Calu3 (cell line): ENCODE measurements around the gene CAVIN1. TPM values are rescaled to one million over a fixed set of nuclear protein-coding genes. Genes with fewer than 3 reads are reported as not detected.
A peak's percentile ranks its signal among the peaks of the same experiment; 100 is the strongest.

Experiments used
- BruUV-seq: library from RNA; stranded (reverse); fragments of 400-500 nt; replicated peaks from 2 replicates; lab custom pipeline; 2021; lab: Mats Ljungman, UMichigan
- CTCF ChIA-PET: fragments of 300-600 bp; sonication (Branson Sonifier 250); formaldehyde crosslinking; loops from one replicate; lab custom pipeline; 2022; ENCODE audit warnings: antibody characterized with exemption; lab: Charles Lee
- DNase-seq: peaks from one replicate; pipeline ENCODE4 v3.0.0; 2022
- H3K27ac Mint-ChIP-seq: one replicate; pipeline ENCODE4 v1.8.0; 2022; ENCODE audit warnings: mixed read lengths; ENCODE audit not compliant: unreplicated experiment
- H3K27me3 Mint-ChIP-seq: one replicate; pipeline ENCODE4 v1.8.0; 2022; ENCODE audit warnings: mixed read lengths; ENCODE audit not compliant: unreplicated experiment
- H3K36me3 Mint-ChIP-seq: one replicate; pipeline ENCODE4 v1.8.0; 2022; ENCODE audit warnings: mild to moderate bottlenecking, moderate library complexity, mixed read lengths; ENCODE audit not compliant: insufficient read depth, unreplicated experiment
- H3K4me1 Mint-ChIP-seq: one replicate; pipeline ENCODE4 v1.8.0; 2022; ENCODE audit warnings: mild to moderate bottlenecking, low read depth, mixed read lengths; ENCODE audit not compliant: unreplicated experiment
- H3K4me3 Mint-ChIP-seq: one replicate; pipeline ENCODE4 v1.8.0; 2022; ENCODE audit warnings: mild to moderate bottlenecking, low read depth, moderate library complexity, mixed read lengths; ENCODE audit not compliant: unreplicated experiment
- H3K9me3 Mint-ChIP-seq: one replicate; pipeline ENCODE4 v1.8.0; 2022; ENCODE audit warnings: low read depth, mixed read lengths; ENCODE audit not compliant: unreplicated experiment
- CTCF ChIP-seq: fragments of 200-600 bp; IDR thresholded peaks from one replicate; pipeline ENCODE4 v1.8.0; 2022; ENCODE audit warnings: antibody characterized with exemption; ENCODE audit not compliant: unreplicated experiment
- intact Hi-C: fragments of 100-400 bp; cut with micrococcal nuclease; formaldehyde crosslinking; loops from one replicate; pipeline ENCODE4 v1.10.0; 2022; ENCODE audit not compliant: unreplicated experiment
- total RNA-seq: library from RNA; stranded (reverse); gene quantifications from 2 replicates; pipeline ENCODE4 v1.2.3, GENCODE V29; 2022

The CAVIN1 gene
- total RNA-seq, 1 experiment from 2014 or later, result 4.0 TPM

- no peak for TF ChIP-seq CTCF
- no peak overlapping the region for H3K27ac Mint-ChIP-seq
- intact Hi-C loops, result loop anchor here (1.0 to 10.0 kb wide), 3 partner anchors 84 to 444 kb away; partner anchors contain the start of gene DHX58
- H3K4me1 Mint-ChIP-seq, result peaks cover 42% of the 10 kb centered on the region
- H3K4me3 Mint-ChIP-seq, result no peak overlapping the region
- no peaks in the 10 kb centered on the region for H3K36me3 Mint-ChIP-seq
- no TSS peak for BruUV-seq
- CTCF ChIA-PET, result interaction anchor here (0.6 to 2.7 kb wide), 21 partner anchors 9 to 574 kb away, joined by 3 to 19 read pairs (median 7); partner anchors contain the start of genes CAVIN1 and STAT3
- no peaks in the 10 kb centered on the region for H3K27me3 Mint-ChIP-seq
- H3K9me3 Mint-ChIP-seq, result no peaks in the 10 kb centered on the region
- no peak for DNase-seq
Observed at GRCh38 chr17:42406615-42407288, 16.3 kb downstream of the CAVIN1 start.

- CTCF ChIA-PET, result interaction anchor here (0.5 to 2.7 kb wide), 17 partner anchors 18 to 585 kb away, joined by 3 to 19 read pairs (median 4); partner anchors contain the start of gene STAT3
- Mint-ChIP-seq H3K27ac (no peak overlapping the region), H3K27me3 (no peaks in the 10 kb centered on the region), H3K36me3 (no peaks in the 10 kb centered on the region), H3K9me3 (no peaks in the 10 kb centered on the region), H3K4me1 (peaks cover 49% of the 10 kb centered on the region), H3K4me3 (no peak overlapping the region)
- BruUV-seq, result no TSS peak
- intact Hi-C loops, result loop anchor here (1.0 to 10.0 kb wide), 3 partner anchors 84 to 444 kb away; partner anchors contain the start of gene DHX58
- peak; percentile 93 for TF ChIP-seq CTCF
- DNase-seq, result peak; percentile 95
Observed at GRCh38 chr17:42405963-42406495, 17.0 kb downstream of the CAVIN1 start.

GRCh38 chr17:42405076-42405475 lies 18.0 kb downstream of the CAVIN1 start:
- Mint-ChIP-seq H3K27me3 (no peaks in the 10 kb centered on the region), H3K27ac (no peak overlapping the region), H3K4me1 (peaks cover 53% of the 10 kb centered on the region), H3K36me3 (no peaks in the 10 kb centered on the region), H3K4me3 (no peak overlapping the region), H3K9me3 (no peaks in the 10 kb centered on the region)
- TF ChIP-seq CTCF, result no peak
- CTCF ChIA-PET, result interaction anchor here (1.0 to 2.7 kb wide), 4 partner anchors 17 to 26 kb away, joined by 3 to 19 read pairs (median 8); partner anchors contain the start of gene STAT3
- DNase-seq, result no peak
- no TSS peak for BruUV-seq
- intact Hi-C loops, result loop anchor here (5.0 to 10.0 kb wide), 2 partner anchors 290 to 443 kb away; partner anchors contain the start of gene DHX58

GRCh38 chr17:42404326-42405055 lies 18.6 kb downstream of the CAVIN1 start:
- H3K27ac Mint-ChIP-seq, result no peak overlapping the region
- no peaks in the 10 kb centered on the region for H3K36me3 Mint-ChIP-seq
- CTCF ChIA-PET, result interaction anchor here (0.6 to 3.0 kb wide), 4 partner anchors 75 to 274 kb away, joined by 5 to 11 read pairs (median 8); no protein-coding TSS in a partner anchor
- no peak for TF ChIP-seq CTCF
- H3K27me3 Mint-ChIP-seq, result no peaks in the 10 kb centered on the region
- H3K4me3 Mint-ChIP-seq, result no peak overlapping the region
- intact Hi-C loops, result loop anchor here (5.0 to 10.0 kb wide), 2 partner anchors 290 to 442 kb away; partner anchors contain the start of gene DHX58
- H3K4me1 Mint-ChIP-seq, result peaks cover 48% of the 10 kb centered on the region
- no peaks in the 10 kb centered on the region for H3K9me3 Mint-ChIP-seq
- no TSS peak for BruUV-seq
- no peak for DNase-seq
